A204.1 (cell line): Measurements from ENCODE around the gene OSBP2.

Experiments
- FAIRE-seq: peaks from 2 replicates; lab custom pipeline; 2012; peaks lifted over from hg19 to GRCh38; lab: Jason Lieb, UNC

The OSBP2 gene

DNA sequence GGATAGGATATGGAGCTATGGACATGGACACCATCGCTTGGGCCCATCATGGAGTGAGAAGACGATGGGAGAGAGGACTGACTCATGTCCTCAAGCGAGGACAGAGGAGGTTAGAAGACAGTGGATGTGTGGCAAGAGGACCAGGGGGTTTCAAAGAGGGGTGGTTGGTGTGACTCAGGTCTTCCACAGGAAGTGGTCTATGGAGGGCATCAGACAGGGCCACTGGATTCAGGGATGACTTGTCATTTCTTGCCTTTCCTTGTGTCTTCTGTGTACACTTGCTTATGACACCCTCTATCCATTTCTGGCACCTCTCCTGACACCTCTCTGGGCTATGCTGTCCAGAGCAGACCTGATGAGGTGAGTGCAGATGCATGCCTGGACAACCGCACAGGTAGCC, 115.4 kb downstream of the OSBP2 start:
- no peak for FAIRE-seq

DNA sequence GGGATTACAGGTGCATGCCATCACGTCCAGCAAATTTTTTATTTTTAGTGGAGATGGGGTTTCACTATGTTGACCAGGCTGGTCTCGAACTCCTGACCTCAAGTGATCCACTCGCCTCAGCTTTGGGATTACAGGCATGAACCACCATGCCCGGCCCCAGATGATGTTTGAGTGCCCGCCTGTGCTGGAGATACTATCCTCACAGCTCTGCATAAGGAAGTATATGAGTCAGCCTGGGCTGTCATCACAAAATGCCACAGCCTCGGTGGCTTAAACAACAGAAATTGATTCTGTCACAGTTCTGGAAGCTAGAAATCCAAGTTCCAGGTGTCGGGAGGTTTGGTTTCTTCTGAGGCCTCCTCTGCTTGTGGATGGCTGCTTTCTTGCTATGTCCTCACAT, 119.3 kb downstream of the OSBP2 start:
- FAIRE-seq = no peak

DNA sequence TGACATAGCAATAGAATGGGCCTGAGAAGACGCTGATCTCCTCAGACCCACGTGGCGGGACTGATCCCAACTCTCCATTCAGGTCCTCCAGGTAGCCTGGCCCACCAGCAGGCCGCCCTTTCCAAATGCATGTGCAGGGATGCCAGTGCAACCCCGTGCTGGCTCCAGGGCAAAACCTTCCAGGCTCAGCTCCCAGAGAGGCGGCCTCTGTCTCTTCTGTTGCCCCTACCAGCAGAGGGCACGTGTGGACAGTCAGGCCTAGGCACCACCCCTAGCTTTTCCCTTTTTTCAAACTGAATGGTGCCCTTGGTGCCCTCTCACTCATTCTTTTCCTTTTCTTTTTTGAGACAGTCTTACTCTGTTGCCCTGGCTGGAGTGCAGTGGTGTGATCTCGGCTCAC, 121.7 kb downstream of the OSBP2 start:
- FAIRE-seq = no peak

DNA sequence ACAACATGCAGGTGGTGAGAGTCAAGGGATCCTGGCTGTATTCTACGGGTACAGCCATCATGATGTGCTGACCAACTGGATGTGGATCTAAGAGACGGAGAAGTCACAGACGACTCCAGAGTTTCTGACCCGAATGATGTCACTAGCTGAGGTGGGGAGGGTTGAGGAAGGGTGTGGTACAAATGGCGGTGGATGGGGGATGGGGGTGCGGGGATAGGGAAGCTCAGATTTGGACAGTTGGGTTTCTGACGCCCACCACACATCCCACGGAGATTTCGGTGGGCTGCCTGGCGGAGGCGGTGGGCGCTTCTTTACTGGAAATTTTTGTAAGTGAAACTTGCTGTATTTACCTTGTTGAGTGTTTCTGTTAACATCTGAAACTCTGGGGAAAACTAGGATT, 126.7 kb downstream of the OSBP2 start:
- FAIRE-seq = no peak

DNA sequence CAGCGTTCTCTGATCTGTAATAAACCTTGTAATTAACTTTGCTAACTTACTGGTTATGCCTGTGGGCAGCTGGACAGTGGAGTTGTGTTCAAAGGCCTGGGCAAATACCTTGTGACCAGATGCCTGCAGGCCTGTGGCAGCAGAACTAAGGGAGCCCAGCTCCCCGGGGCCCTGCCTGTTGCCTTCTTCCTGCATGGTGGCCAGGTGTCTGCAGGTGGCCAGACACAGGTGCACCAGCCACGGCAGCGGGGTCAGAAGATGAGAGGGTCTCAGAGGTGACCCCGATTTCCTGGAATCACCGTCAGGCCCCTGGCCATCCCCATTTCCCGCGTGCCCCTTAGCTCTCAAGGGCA, 127.2 kb downstream of the OSBP2 start:
- FAIRE-seq = no peak

DNA sequence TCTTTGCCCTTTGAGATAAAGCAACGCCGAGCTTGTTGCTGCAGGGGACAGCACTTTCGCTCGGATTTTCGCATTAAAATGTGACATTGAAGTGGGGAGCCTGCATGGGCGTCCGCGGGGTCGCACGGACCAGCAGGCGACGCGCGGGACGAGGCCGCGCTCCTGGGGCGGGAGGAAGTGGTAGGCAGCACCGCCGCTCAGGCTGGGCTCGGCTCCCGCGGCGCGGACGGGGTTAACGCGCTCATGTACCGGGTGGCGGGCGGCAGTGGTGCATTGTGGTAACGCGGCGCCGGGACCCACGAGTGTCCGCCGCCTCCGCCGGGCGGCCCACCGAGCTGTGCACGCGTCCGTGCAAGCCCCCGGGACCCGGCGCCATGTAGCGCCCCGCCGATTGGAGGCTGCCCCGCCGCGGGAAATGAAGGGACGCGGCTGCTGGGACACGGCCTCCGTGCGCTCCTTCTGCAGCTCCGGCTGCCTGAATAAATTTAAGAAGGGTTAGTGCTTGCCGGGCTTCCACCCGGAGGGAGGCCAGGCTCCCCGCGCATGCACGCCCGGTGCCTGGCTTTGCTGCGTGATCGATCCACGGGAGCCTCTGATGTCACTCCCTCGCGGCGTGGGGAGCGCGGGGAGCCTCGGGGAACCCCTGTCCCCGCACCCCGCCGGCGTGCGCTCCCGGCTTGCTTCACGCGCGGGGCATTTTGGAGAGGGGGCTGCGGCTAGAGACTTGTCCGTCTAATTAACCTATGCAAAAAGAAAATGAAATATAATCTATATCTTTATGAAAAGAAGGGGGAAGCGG, 127.7 kb downstream of the OSBP2 start:
- no peak for FAIRE-seq

DNA sequence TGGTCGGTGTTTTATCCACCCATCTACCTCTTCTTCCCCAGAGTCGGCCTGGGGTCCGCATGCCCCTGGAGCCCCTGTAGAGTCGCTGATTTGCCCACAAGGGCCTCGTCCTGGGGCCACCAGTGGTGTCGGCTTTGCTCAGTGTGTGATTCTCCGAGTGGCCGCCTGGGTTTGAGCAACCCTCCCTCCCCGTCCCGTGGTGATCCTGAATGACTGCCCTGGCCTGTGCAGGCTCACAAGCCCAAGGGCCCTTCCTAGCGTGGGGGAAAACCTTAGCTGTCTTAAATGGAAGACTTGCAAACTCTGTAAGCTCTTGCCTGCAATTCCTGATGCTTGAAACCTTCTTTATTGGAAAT, 128.3 kb downstream of the OSBP2 start:
- no peak for FAIRE-seq

DNA sequence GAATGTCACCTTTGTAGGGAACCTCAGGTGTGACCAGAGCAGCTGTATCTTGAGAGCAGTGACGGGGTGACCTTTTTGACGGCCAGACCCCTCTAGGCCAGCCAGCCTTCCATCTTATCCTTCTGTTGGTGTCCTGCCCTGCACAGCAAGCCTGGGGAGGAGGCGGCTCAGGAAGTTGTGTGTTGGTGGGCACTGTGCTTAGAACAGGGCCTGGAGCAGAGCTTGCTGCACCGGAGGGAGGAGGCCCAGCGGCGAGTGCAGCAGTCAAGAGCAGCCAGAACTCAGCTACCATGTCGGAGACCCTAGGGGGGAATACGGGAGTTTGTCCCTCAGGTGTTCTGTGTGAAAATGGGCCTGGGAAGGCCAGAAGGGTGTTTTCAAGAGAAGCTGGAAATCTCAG, 129.4 kb downstream of the OSBP2 start:
- no peak for FAIRE-seq

DNA sequence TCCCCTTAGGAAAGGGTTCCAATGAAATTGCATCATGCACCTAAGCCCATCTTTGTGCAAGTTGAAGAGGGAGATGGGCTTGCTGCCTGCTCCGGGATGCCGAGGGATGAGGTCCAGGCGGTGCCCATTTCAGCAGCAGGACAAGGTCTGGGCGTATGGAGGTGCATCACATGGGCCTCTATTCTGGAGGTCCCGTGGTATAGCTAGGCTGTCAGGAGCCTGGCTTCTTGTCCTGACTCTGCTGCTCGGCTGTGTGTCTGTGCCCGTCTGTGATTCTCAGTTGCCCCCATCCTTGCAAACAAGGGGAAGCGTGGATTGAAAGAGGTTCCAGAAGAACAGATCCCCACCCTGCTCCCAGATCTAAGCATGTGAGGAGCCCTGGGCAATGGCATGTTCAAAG, 130.0 kb downstream of the OSBP2 start:
- no peak for FAIRE-seq

DNA sequence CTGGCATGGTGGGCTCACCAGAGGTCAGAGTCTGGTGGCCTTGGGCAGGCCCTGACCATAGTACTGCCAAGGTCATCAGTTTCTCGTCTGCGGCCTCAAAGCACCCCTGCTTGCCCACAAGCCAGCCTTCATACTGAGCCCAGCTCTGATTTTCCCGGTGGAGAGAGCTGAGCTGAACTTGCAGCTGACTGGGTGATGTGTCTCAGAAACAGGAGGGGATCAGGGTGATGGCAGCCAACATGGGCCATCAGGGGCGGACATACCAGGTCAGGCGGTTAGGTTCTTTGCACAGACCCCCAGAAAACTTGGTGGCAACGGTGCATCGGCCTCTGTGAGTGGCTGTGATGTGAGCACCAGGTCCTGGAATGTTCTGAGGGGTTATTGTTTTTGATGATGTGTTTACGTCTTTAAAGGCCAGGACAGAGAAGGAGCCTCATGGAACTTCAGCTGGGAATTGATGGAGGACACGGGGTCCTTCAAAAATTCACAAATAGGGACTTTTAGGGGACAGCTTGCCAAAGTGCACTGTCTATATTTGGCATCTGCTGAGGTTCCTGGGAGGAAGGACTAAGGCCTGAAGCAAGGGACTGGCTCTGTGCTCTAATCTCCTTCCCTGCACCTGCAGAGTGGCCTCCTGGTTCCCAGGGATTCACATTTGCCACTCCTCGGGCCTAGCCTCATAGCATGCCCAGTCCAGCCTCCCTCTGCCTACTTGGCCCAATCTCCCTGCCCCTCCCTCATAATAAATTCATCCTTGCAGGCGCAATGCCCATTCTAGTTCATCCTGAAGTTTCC, 131.2 kb downstream of the OSBP2 start:
- no peak for FAIRE-seq

DNA sequence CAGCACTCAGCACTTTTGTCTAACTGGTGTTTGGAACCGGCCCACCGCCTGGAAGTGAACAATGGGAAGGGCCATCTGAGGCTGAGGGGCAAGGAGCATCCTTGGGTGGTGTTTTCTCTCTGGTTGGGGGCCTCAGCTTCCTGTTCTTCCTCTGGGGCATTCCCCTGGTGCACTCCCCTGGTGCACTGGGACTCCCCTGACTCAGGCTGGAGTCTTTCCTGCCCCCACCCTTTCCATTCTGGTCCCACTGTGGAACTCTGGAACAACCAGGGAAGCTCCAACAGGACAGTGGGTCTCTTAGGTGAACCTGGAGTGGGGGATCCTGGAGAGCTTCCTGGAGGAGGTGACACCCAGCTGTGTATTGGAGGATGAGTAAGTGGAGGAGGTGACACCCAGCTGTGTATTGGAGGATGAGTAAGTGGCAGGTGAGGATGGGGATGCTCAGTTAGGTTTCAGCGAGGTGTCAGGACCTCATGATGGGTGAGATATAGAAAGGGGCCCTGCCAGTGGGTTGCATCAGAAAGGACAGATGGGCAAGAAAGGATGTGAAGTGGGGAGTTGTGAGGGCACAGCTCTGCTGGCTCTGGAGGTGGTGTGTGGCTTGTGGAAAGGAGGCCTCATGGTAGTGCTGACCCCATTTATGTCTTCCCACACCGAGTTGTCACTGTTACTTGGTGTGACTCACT, 132.1 kb downstream of the OSBP2 start:
- FAIRE-seq = no peak

DNA sequence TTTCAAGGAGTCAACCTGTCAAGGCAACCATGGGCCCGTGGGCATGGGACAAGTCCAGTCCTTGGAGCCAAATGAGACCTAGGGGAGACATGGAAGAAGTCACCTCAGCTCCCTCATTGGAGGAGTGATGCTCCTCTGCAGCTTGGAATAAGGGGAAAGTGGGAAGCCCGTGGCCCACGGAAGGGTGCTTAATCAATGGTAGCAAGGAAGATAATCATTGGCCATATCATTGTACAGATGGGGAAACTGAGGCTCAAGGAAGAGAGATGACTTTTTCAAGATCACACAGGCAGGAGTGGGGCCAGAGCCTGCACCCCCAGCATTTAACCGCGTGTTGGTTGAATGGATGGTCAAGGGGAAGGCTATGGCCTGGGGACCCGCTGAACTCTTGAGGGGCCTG, 133.0 kb downstream of the OSBP2 start:
- no peak for FAIRE-seq

DNA sequence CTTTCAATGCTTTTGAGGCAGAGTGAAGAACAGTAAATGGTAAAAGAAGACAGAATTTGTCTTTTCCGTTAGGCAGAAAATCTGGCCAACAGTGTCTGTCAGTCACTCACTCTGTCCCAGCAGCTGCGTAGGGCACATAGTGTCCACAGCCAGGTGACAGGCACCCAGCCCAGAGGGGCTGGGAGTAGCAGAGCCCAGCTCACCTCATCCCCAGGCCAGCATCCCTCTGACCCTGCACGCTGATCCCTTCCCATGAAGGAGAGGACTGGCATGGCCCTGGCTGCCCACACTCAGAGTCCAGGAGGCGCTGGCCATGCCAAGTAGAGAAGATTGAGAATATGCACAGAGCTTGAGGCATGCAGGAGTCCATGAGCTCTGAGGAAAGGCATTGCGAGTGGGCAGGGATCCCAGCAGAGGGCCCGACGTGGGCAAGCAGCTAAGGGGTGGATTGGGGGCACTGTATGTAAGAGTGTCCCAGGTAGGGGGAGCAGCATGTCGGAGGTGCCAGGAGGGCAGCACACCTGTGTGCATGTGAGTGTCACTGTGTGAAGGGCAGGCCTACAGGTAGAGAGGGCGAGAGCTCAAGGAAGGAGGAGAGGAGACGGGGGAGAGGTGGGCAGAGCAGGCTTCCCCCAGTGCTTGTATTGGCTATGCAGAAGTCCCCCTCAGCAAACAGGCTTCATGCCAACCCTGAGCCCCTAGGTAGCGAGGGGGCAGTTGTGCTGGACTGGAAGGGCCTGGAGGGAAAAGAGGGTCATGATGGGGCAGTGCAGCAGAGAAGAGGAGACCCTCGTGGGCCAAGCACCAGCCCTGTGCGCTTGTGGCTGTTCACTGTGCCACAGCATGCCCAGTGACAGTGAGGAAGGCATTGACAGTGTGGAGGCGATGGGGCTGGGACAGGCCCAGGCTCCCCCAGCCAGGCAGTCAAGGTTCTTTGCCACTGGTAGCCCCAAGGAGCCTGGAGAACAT, 133.8 kb downstream of the OSBP2 start:
- no peak for FAIRE-seq

DNA sequence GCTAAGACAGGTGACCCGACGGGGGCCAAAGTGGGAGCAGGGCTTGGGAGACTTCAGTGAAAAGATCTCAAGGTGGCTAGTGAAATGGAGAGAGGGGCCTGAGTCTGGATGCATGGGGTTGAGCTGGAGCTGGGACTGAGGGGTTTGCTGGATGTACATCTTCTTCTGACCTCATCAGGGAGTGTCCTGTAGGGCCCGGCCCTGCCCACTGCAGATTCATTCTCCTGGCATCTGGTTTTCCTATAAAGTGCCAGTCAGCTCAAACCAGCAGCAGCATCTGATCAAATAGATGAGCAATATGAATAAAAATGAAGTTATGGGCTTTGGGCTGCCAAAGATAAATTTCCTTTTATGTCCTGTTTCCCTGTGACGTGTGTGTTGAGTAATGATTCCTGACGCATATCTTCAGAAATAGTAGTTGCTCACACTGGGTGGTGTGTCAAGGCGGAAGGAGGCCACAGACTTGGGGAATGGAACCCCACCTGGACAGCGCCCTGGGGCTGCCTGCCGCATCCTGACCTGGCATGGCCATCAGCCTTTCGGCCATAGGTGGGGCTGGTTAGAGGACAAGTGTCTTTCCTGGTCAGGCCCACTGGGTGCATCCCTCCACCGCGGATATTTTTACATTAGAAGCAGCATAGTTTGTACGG, 135.4 kb downstream of the OSBP2 start:
- no peak for FAIRE-seq

DNA sequence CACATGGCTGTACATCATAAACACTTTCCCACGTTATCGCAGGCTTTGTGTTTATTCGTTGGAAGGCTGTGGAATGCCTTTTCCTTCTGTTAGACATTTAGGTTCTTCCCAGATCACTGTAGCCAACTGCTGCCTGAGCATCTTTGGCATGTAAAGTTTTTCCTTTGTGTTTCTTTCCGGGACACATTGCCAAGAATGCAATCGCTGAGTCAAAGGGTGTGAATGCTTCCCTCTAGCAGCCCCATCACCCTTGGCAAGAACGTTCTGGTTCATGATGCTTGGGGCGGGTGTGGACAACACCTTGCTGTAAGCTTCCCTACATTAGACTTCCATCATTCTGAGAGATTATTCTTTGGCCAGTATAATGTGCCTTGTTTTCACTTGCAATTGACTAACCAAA, 136.2 kb downstream of the OSBP2 start:
- FAIRE-seq = no peak

DNA sequence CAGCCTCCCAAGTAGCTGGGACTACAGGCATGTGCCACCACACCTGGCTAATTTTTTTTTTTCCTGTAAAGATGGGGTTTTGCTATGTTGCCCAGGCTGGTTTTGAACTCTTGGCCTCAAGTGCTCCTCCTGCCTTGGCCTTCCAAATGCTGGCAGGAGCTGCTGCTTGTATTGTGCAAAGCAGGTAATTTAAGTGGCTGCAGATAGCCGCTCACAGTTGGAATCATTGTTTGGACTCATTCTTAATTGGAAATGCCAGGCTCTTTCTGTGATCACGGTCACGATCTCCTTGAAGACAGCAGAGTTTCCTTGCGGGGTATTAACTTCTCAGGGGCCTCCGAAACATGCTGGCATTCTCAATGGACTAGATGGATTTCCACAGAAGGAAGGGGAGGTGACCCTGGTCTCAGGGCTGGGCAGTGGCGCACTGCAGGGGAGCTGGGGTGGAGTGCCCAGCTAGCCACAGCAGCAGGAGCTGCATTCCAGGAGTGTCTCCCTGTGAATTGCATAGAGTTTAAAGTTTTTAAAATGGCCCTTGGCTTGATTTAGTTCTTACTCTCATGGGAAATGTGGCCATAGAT, 137.8 kb downstream of the OSBP2 start:
- no peak for FAIRE-seq

DNA sequence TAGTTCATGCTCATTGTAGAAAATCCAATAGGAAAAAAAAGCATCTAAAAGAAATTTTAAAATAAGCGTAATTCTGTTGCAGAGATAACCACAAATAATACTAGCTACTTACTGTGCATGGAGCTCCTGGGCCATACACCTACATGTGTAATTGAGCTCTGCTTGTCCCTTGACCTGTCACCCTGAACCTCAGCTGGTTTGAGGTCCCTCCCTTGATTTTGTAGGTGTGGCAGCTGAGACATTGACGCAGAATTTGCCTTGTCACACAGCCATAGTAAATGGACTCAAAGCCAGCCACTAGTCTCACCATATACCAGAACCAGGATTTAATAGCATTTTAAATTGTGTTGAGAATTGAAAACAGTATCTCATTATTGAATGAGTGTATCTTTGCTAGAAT, 138.6 kb downstream of the OSBP2 start:
- FAIRE-seq = no peak

DNA sequence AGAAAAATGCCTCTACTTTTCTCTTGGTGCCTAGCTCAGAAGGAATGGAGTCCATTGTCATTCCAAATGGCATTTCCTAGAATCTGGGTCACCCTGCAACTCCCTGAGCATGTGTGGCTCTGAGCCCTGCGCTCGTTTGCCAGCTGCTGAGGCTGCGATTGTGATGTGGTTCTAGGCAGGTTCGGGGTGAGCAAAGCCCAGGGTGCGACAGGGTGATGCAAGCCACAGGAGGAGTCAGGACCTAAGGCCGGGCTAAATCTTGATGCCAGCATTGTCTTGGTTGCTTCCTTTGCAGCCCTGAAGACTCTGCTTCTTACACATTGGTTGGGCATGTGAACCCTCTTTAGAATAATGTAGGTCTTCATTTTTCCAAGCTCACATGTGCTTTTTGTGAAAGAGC, 142.9 kb downstream of the OSBP2 start:
- FAIRE-seq = no peak

DNA sequence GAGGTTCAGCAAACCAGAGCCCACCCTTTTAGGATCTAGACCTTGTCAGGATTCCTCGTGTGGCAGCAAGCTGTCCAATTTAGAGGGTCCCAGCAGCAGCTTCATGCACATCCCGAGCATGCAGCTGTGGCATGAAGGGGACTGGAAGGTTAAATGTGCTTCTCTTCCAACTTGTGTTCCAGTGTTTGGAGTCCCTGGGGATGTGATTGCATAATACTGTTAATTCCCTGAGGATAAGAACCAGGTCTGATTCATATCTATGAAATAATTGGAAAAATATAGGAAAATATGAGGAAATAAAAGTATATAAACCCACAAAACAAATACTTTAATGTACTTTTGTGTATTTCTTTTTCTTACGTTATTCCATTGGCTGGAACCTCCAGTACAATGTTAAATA, 143.4 kb downstream of the OSBP2 start:
- FAIRE-seq = no peak

DNA sequence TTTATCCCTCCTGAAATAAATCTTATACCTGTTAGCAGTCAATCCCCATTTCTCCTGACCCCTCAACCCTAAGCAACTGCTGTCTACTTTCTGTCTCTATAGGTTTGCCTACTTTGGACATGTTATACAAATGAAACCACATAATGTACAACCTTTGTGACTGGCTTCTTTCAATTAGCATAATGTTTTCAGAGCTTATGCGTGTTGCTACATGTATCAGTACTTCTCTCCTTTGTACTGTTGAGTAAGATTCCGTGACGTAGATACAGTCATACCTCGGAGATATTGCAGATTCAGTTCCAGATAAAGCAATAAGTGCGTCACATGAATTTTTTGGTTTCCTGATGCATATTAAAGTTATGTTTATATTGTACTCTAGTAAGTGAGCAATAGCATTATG, 146.6 kb downstream of the OSBP2 start:
- no peak for FAIRE-seq

DNA sequence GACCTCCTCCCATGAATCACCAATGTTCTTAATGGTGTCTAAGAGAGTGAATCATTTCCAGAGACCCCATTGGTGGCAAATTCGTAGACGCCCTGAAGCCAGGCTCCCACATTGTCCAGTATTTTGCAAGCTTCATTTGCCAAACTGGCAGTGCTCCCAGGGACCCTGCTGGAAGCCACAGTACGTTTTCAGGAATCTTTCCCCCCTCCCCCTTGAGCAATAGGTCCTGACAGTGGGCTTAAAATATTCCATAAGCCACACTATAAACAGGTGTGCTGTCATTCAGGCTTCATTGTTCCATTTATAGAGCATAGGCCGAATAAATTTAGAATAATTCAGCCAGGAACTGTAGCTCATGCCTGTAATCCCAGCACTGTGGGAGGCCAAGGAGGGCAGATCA, 148.6 kb downstream of the OSBP2 start:
- no peak for FAIRE-seq
